Stimulated activated CD8-positive, alpha-beta memory T cell treated with anti-CD3 and anti-CD28 coated beads, Interleukin-2, amount 100 ng/mL, for 48 hours (primary cell): ENCODE results near the gene PAN3.
"Not testable (repeated sequence)": the region's sequence is repeated elsewhere in the genome, so short reads cannot be mapped to it uniquely, and the experiment has no call there.

ENCODE experiments used
- DNase-seq, 2 donors: peaks; one replicate each; pipeline ENCODE4 v3.0.0-alpha.2; 2020; ENCODE audit warnings: low read depth in 2 of 2

Gene PAN3

GRCh38 chr13:28138756-28139470 lies 568 bp downstream of the PAN3 start:
- peak; percentile 79 to 86 for DNase-seq

- no peak for DNase-seq
Measured at GRCh38 chr13:28140433-28141125, 2.2 kb downstream of the PAN3 start.

- DNase-seq = not testable (repeated sequence)
Measured at GRCh38 chr13:28141542-28141941, 3.2 kb downstream of the PAN3 start.

GRCh38 chr13:28145049-28145448 lies 6.7 kb downstream of the PAN3 start:
- no peak for DNase-seq

GRCh38 chr13:28147495-28147894 lies 9.2 kb downstream of the PAN3 start:
- no peak for DNase-seq

- no peak for DNase-seq
Measured at GRCh38 chr13:28159057-28159456, 20.7 kb downstream of the PAN3 start.

- no peak for DNase-seq
Measured at GRCh38 chr13:28161370-28161769, 23.0 kb downstream of the PAN3 start.

GRCh38 chr13:28163587-28163986 lies 25.2 kb downstream of the PAN3 start:
- DNase-seq = no peak

- DNase-seq = no peak
Measured at GRCh38 chr13:28166257-28166656, 27.9 kb downstream of the PAN3 start.

GRCh38 chr13:28171266-28171665 lies 32.9 kb downstream of the PAN3 start:
- no peak for DNase-seq

- no peak for DNase-seq
Measured at GRCh38 chr13:28172947-28173346, 34.6 kb downstream of the PAN3 start.

GRCh38 chr13:28173793-28174192 lies 35.4 kb downstream of the PAN3 start:
- DNase-seq = no peak

GRCh38 chr13:28177327-28177726 lies 39.0 kb downstream of the PAN3 start:
- DNase-seq = no peak

- no peak for DNase-seq
Measured at GRCh38 chr13:28177877-28178276, 39.5 kb downstream of the PAN3 start.

- DNase-seq = no peak
Measured at GRCh38 chr13:28179974-28180373, 41.6 kb downstream of the PAN3 start.

GRCh38 chr13:28181413-28181812 lies 43.1 kb downstream of the PAN3 start:
- DNase-seq = no peak

GRCh38 chr13:28185256-28185655 lies 46.9 kb downstream of the PAN3 start:
- DNase-seq = no peak

- DNase-seq = no peak
Measured at GRCh38 chr13:28199089-28199488, 60.7 kb downstream of the PAN3 start.

- no peak for DNase-seq
Measured at GRCh38 chr13:28204043-28204442, 65.7 kb downstream of the PAN3 start.

GRCh38 chr13:28204690-28205443 lies 66.5 kb downstream of the PAN3 start:
- DNase-seq = peak; percentile 31 to 45

- DNase-seq = no peak
Measured at GRCh38 chr13:28218679-28219078, 80.3 kb downstream of the PAN3 start.

- DNase-seq = no peak
Measured at GRCh38 chr13:28219408-28220099, 81.2 kb downstream of the PAN3 start.
